Immature natural killer cell (primary cell): ENCODE data around the gene USP48. TPM values are rescaled to one million over a fixed set of nuclear protein-coding genes. Genes with fewer than 3 reads are reported as not detected.

Experiments used
- DNase-seq, 3 donors: peaks; one replicate each; pipeline ENCODE4 v3.0.0; 2022; ENCODE audit warnings: mixed read lengths in 1 of 3
- H3K27ac Mint-ChIP-seq, 6 donors: one replicate each; pipeline ENCODE4 v1.8.0; 2020; ENCODE audit warnings: mixed read lengths in 6 of 6, mild to moderate bottlenecking in 5 of 6, inconsistent platforms in 4 of 6, moderate library complexity in 3 of 6
- H3K27me3 Mint-ChIP-seq, 3 donors: one replicate each; pipeline ENCODE4 v1.8.0; 2020 to 2021; ENCODE audit warnings: low read depth in 3 of 3, mild to moderate bottlenecking in 3 of 3, mixed read lengths in 3 of 3, moderate library complexity in 3 of 3, inconsistent platforms in 1 of 3
- H3K36me3 Mint-ChIP-seq, 3 donors: one replicate each; pipeline ENCODE4 v1.8.0; 2020; ENCODE audit warnings: mixed read lengths in 3 of 3, inconsistent platforms in 2 of 3, mild to moderate bottlenecking in 2 of 3
- H3K4me1 Mint-ChIP-seq, 2 donors: one replicate each; pipeline ENCODE4 v1.8.0; 2020; ENCODE audit warnings: inconsistent platforms in 2 of 2, mild to moderate bottlenecking in 2 of 2, mixed read lengths in 2 of 2, moderate library complexity in 1 of 2
- H3K4me3 Mint-ChIP-seq, 5 donors: one replicate each; pipeline ENCODE4 v1.8.0; 2020; ENCODE audit warnings: mild to moderate bottlenecking in 5 of 5, mixed read lengths in 5 of 5, inconsistent platforms in 3 of 5, moderate library complexity in 3 of 5
- H3K9me3 Mint-ChIP-seq, 6 donors: one replicate each; pipeline ENCODE4 v1.8.0; 2020; ENCODE audit warnings: mild to moderate bottlenecking in 6 of 6, mixed read lengths in 6 of 6, inconsistent platforms in 4 of 6, moderate library complexity in 3 of 6
- polyA plus RNA-seq, 3 donors: library from polyadenylated mRNA; unstranded; fragments of 300-500 nt; fragmentation: Illumina TruSeq; gene quantifications; one replicate each; pipeline ENCODE4 v1.2.3, GENCODE V29; 2021

The USP48 gene
- polyA plus RNA-seq, 3 donors from 2014 or later: 24.9 to 31.8 (median 26.3) TPM

GRCh38 chr1:21759818-21760217 lies 23.1 kb downstream of the USP48 start:
- Mint-ChIP-seq H3K4me1 (peaks cover 46 to 60% of the 10 kb centered on the region in 2 donors), H3K4me3 (no peak overlapping the region), H3K27ac (peak overlapping the region in 4 of 6 donors; percentile 9 to 52 (median 30)), H3K36me3 (peaks cover 0 to 3% (median 0%) of the 10 kb centered on the region in 3 donors), H3K27me3 (no peaks in the 10 kb centered on the region), H3K9me3 (no peaks in the 10 kb centered on the region)
- DNase-seq: no peak

- no peak overlapping the region for H3K4me3 Mint-ChIP-seq
- peak overlapping the region in 2 of 6 donors; percentile 9 to 28 for H3K27ac Mint-ChIP-seq
- H3K36me3 Mint-ChIP-seq: peaks cover 0 to 4% (median 0%) of the 10 kb centered on the region in 3 donors
- DNase-seq: no peak
- H3K4me1 Mint-ChIP-seq: peaks cover 46 to 57% of the 10 kb centered on the region in 2 donors
- no peaks in the 10 kb centered on the region for H3K27me3 Mint-ChIP-seq
- no peaks in the 10 kb centered on the region for H3K9me3 Mint-ChIP-seq
Observed at GRCh38 chr1:21759182-21759581, 23.8 kb downstream of the USP48 start.

GRCh38 chr1:21758614-21759013 lies 24.3 kb downstream of the USP48 start:
- Mint-ChIP-seq H3K4me1 (peaks cover 44 to 51% of the 10 kb centered on the region in 2 donors), H3K27ac (no peak overlapping the region), H3K27me3 (no peaks in the 10 kb centered on the region), H3K36me3 (peaks cover 0 to 4% (median 0%) of the 10 kb centered on the region in 3 donors), H3K9me3 (no peaks in the 10 kb centered on the region), H3K4me3 (no peak overlapping the region)
- no peak for DNase-seq

GRCh38 chr1:21756393-21757089 lies 26.4 kb downstream of the USP48 start:
- Mint-ChIP-seq H3K27ac (no peak overlapping the region), H3K36me3 (peaks cover 0 to 11% (median 3%) of the 10 kb centered on the region in 3 donors), H3K9me3 (no peaks in the 10 kb centered on the region), H3K4me3 (no peak overlapping the region), H3K4me1 (peaks cover 23 to 31% of the 10 kb centered on the region in 2 donors), H3K27me3 (peaks cover 0 to 2% (median 0%) of the 10 kb centered on the region in 3 donors)
- DNase-seq: no peak

GRCh38 chr1:21755067-21755466 lies 27.9 kb downstream of the USP48 start:
- H3K27me3 Mint-ChIP-seq: peaks cover 0 to 2% (median 0%) of the 10 kb centered on the region in 3 donors
- peak overlapping the region in 2 of 6 donors; percentile 53 to 58 for H3K27ac Mint-ChIP-seq
- peaks cover 18 to 26% of the 10 kb centered on the region in 2 donors for H3K4me1 Mint-ChIP-seq
- no peak overlapping the region for H3K4me3 Mint-ChIP-seq
- H3K36me3 Mint-ChIP-seq: peaks cover 8 to 18% (median 10%) of the 10 kb centered on the region in 3 donors
- H3K9me3 Mint-ChIP-seq: no peaks in the 10 kb centered on the region
- DNase-seq: no peak

GRCh38 chr1:21754583-21754982 lies 28.4 kb downstream of the USP48 start:
- H3K9me3 Mint-ChIP-seq: no peaks in the 10 kb centered on the region
- peaks cover 13 to 21% of the 10 kb centered on the region in 2 donors for H3K4me1 Mint-ChIP-seq
- no peak overlapping the region for H3K4me3 Mint-ChIP-seq
- H3K27ac Mint-ChIP-seq: no peak overlapping the region
- peaks cover 11 to 23% (median 13%) of the 10 kb centered on the region in 3 donors for H3K36me3 Mint-ChIP-seq
- peaks cover 0 to 2% (median 0%) of the 10 kb centered on the region in 3 donors for H3K27me3 Mint-ChIP-seq
- DNase-seq: no peak

- Mint-ChIP-seq H3K4me3 (no peak overlapping the region), H3K4me1 (peaks cover 0 to 3% of the 10 kb centered on the region in 2 donors), H3K36me3 (peaks cover 11 to 23% (median 16%) of the 10 kb centered on the region in 3 donors)
Observed at GRCh38 chr1:21752186-21752585, 30.8 kb downstream of the USP48 start.

GRCh38 chr1:21751281-21751680 lies 31.7 kb downstream of the USP48 start:
- Mint-ChIP-seq H3K36me3 (peaks cover 11 to 23% (median 16%) of the 10 kb centered on the region in 3 donors), H3K27ac (no peak overlapping the region), H3K4me3 (no peak overlapping the region), H3K27me3 (peaks cover 0 to 2% (median 0%) of the 10 kb centered on the region in 3 donors), H3K9me3 (no peaks in the 10 kb centered on the region), H3K4me1 (peaks cover 0 to 3% of the 10 kb centered on the region in 2 donors)
- DNase-seq: no peak

More at GRCh38 chr1:21752186-21752585, 30.8 kb downstream of the USP48 start:
- Mint-ChIP-seq H3K9me3 (no peaks in the 10 kb centered on the region), H3K27ac (peak overlapping the region in 1 of 6 donors; percentile 47), H3K27me3 (peaks cover 0 to 2% (median 0%) of the 10 kb centered on the region in 3 donors)
- DNase-seq: no peak

- H3K27ac Mint-ChIP-seq: no peak overlapping the region
- H3K36me3 Mint-ChIP-seq: peaks cover 11 to 23% (median 19%) of the 10 kb centered on the region in 3 donors
- H3K9me3 Mint-ChIP-seq: no peaks in the 10 kb centered on the region
- H3K4me1 Mint-ChIP-seq: peaks cover 0 to 3% of the 10 kb centered on the region in 2 donors
- no peak overlapping the region for H3K4me3 Mint-ChIP-seq
- DNase-seq: no peak
- H3K27me3 Mint-ChIP-seq: peaks cover 0 to 2% (median 0%) of the 10 kb centered on the region in 3 donors
Observed at GRCh38 chr1:21750841-21751240, 32.1 kb downstream of the USP48 start.

- Mint-ChIP-seq H3K27me3 (peaks cover 0 to 2% (median 0%) of the 10 kb centered on the region in 3 donors), H3K4me1 (peaks cover 0 to 3% of the 10 kb centered on the region in 2 donors), H3K27ac (peak overlapping the region in 2 of 6 donors; percentile 7 to 61), H3K4me3 (no peak overlapping the region), H3K36me3 (peaks cover 11 to 23% (median 21%) of the 10 kb centered on the region in 3 donors), H3K9me3 (no peaks in the 10 kb centered on the region)
- no peak for DNase-seq
Observed at GRCh38 chr1:21749859-21750468, 33.0 kb downstream of the USP48 start.

- H3K27ac Mint-ChIP-seq: peak overlapping the region in 2 of 6 donors; percentile 57 to 65
- peaks cover 0 to 3% of the 10 kb centered on the region in 2 donors for H3K4me1 Mint-ChIP-seq
- H3K9me3 Mint-ChIP-seq: no peaks in the 10 kb centered on the region
- no peak overlapping the region for H3K4me3 Mint-ChIP-seq
- no peak for DNase-seq
- H3K27me3 Mint-ChIP-seq: peaks cover 0 to 4% (median 0%) of the 10 kb centered on the region in 3 donors
- H3K36me3 Mint-ChIP-seq: peaks cover 13 to 23% (median 18%) of the 10 kb centered on the region in 3 donors
Observed at GRCh38 chr1:21749109-21749508, 33.8 kb downstream of the USP48 start.

GRCh38 chr1:21743476-21743875 lies 39.5 kb downstream of the USP48 start:
- DNase-seq: no peak
- H3K27ac Mint-ChIP-seq: peak overlapping the region in 2 of 6 donors; percentile 37 to 51
- H3K9me3 Mint-ChIP-seq: no peaks in the 10 kb centered on the region

GRCh38 chr1:21742578-21742977 lies 40.4 kb downstream of the USP48 start:
- Mint-ChIP-seq H3K4me1 (peaks cover 0 to 10% of the 10 kb centered on the region in 2 donors), H3K27me3 (peaks cover 0 to 2% (median 2%) of the 10 kb centered on the region in 3 donors), H3K4me3 (no peak overlapping the region), H3K27ac (no peak overlapping the region), H3K9me3 (no peaks in the 10 kb centered on the region), H3K36me3 (peaks cover 15 to 19% (median 17%) of the 10 kb centered on the region in 3 donors)
- DNase-seq: no peak

More at GRCh38 chr1:21743476-21743875, 39.5 kb downstream of the USP48 start:
- H3K4me3 Mint-ChIP-seq: no peak overlapping the region
- H3K4me1 Mint-ChIP-seq: peaks cover 0 to 10% of the 10 kb centered on the region in 2 donors
- H3K27me3 Mint-ChIP-seq: peaks cover 0 to 2% (median 2%) of the 10 kb centered on the region in 3 donors
- H3K36me3 Mint-ChIP-seq: peaks cover 15 to 19% (median 17%) of the 10 kb centered on the region in 3 donors

GRCh38 chr1:21741206-21741605 lies 41.7 kb downstream of the USP48 start:
- Mint-ChIP-seq H3K27ac (no peak overlapping the region), H3K36me3 (peaks cover 17 to 23% (median 20%) of the 10 kb centered on the region in 3 donors), H3K27me3 (peaks cover 0 to 2% (median 2%) of the 10 kb centered on the region in 3 donors), H3K4me1 (peaks cover 0 to 10% of the 10 kb centered on the region in 2 donors), H3K4me3 (no peak overlapping the region), H3K9me3 (no peaks in the 10 kb centered on the region)
- DNase-seq: no peak
